GM18868 (cell line): ENCODE measurements around the gene ZGLP1.
A peak's percentile ranks its signal among the peaks of the same experiment; 100 is the strongest.

Experiments
- ATAC-seq: cut with Tn5 transposase; IDR thresholded peaks from one replicate; pipeline ENCODE4 v1.9.1; 2021; ENCODE audit warnings: mild to moderate bottlenecking, moderate library complexity; ENCODE audit not compliant: unreplicated experiment

ZGLP1 gene

DNA sequence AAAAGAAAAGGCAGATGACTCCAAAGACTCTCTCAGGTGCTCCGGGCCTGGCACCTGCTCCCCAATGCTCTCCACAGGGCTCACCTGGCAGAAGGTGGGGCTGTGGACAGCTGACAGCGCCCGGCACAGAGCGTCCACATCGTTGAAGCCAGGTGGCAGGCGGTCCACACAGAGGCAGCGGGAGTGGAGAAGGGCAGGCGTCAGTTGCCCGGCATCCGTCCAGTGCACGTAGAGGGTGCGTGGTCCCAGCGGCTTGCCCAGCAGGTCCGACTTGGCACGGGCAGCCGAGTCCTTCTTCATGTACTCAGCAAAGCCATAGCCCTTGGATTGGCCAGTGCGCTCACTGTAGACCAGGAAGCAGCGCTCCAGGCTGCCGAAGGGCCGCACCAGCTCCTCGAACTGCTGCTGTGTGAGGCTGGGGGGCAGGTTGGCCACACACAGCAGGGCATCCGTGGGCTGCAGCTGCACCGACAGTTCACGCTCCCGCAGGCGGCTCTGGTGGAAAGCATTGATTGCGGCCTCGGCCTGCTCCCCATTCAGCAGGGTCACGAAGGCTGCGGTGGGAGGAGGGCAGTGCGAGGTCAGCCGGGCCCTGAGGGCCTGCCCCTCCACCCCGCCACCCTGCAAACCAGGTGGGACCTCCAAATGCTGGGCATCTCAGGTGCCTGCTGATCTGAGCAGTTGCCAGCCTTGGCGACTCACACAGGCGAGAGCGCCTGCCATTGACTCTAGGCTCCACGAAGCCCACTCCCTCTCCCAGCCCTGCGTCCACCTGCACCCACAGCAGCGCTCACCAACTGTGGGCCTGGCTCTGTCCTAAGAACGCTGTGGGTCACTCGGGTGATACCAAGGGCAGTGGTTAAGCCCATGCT, 19.2 kb upstream of the ZGLP1 start:
- ATAC-seq = no peak

DNA sequence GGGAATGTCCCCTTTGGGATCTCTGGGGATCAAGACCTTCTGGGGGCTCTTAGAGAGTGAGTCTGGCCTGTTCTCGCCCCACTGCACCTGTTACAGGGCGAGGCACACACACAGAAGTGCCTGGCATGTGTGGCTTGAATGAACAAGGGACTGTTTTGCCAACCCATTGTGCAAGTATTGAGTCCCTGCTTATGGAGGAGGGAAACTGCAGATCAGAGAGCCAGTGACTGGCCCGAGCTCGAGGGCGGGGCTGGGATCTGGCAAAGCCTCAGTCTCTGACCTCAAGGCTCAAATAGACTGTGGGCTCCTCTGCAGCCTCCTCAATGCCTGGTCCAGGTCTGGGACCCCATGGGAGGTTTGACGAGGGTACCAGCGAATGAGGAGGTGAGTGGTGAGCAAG, 18.2 kb upstream of the ZGLP1 start:
- no peak for ATAC-seq

DNA sequence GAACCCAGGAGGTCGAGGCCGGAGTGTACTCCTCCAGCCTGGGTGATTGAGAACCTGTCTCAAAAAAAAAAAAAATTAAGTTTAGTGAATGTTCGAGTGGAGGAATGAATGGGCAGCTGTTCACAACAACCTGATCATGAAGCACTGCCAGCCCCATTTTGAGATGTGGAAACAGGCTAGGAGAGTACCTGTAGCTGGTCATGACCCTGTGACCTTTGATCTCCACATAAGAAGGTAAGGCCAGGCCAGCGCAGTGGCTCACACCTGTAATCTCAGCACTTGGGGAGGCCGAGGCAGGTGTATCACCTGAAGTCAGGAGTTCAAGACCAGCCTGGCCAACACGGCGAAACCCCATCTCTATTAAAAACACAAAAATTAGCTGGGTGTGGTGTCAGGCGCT, 16.1 kb upstream of the ZGLP1 start:
- no peak for ATAC-seq

DNA sequence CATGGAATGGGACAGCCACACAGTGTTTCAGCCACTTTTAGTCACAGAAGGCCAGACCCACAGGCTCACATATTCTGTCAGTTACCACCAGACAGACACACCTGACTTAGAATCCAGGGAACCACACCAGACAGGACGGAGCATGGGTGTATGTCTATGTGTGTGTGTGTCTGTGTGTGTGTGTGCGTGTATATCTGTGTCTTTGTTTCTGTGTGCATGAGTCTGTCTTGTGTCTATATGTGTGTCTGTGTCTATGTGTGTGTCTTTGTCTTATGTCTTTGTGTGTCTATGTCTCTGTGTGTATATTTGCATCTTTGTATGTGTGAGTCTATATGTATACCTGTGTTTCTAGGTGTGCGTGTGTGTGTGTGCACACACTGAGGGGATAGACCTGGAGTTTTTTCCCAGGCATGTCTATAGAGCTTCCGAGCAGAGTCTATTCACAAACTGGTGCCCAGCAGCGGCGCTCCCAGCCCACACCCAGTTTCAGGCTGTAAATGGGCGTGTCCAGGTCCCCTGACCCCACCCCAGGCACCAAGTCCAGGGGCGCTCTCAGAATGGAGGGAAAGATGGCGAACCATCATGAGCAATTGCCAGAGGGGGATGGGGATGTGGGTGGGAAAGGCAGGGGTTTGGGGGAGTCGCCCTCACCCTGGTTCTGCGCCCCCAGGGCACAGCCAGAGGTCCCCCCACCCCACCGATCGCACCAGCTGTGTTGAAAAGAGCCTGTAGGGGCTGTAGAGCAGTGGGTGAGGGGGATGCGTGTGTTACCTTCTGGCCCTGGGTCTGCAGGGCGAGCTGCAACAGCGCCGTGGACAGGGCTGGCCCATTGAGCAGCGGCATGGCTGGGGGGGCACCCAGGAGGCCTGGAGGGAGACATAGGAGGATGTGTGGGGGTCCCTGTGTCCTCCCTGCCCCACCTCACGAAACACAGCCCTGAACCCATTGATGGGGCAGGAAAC, 12.5 kb upstream of the ZGLP1 start:
- no peak for ATAC-seq

DNA sequence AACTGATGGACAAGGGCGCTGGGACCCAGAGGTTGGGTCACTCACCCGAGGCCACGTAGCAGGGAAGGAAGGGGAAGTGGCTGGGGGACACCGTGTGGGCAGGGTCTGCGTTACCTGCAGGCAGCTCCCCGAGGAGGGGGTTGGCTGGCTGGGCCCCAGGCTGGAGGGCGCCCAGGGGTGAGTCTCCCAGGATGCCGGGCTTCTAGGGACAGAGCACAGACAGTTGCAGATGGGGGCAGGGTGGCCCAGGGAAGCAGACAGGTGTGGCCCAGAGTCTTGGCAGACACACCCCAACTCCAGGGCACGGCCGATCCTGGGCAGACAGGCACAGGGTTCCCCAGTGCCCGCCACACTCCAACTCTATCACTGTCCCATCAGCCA, 11.8 kb upstream of the ZGLP1 start:
- no peak for ATAC-seq

DNA sequence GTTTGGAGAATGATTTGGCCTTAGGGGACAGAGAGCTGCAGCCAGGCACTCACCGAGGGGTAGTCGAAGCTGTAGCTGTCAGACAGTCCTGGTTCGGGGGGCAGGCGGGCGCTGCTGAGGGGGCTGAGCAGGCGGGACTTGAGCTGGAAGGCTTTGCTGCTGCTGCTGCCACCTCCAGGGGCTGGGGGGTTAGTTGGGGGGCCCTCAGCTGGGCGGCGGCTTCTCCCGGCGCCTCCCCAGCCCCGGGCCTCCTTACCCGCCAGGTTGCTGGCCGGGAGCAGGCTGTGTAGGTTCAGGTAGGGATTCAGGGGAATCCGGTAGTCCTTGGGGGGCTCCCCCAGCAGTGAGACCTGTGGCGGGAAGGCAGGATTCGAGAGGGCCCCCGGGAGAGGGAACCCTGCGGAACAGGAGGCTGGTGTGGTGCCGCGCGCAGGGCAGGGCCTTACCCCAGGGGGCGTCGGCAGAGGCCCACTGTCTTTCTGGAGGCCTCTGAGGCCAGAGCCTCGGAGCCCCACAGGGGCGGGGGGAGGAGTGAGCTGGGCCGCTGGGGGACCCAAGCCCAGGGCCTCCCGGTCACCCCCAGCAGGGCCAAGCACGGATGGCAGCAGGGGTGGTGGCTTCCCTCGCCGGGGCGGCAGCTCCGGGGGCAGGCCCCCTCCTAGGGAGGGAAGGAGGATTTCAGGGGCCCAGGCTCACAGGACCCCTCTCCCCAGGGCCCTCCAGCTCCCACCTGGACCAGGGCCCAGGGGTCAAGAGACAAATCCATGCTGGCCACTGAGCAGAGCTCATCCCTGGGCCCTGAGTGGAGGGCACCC, 11.2 kb upstream of the ZGLP1 start:
- no peak for ATAC-seq

DNA sequence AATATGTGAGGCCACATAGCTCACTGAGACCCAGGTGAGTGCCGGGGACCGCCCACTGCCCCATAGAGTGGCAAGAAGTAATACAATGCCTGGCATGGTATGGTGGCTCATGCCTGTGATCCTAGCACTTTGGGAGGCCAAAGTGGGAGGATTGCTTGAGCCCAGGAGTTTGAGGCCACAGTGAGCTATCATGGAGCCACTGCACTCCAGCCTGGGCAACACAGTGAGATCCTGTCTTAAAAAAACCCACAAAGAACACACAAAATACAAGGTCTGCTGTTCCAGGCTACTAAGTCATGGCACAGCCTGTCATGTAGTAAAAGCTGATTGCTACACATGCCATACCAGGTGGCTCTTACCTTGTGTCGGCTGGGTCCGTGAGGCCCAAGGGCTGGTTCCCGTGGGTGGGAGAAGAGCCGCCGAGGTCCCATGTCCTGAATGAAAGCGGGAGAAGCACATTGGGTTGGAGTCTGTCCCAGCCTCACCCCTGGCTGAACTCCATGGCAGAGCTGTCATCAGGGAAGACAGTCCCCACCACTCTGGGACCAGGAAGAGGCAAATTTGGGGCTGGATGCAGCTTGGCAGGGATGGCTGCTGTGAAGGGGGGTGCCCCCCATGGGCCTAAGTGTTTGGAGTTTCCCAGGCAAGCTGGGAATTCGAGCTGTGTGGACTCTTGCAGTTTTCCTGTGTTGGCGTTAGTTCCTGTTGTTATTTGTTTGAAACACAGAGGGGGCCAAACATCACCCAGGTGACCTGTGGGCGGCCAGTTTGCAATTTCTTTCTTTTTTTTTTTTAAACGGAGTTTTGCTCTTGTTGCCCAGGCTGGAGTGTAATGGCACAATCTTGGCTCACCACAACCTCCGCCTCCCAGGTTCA, 9.4 kb upstream of the ZGLP1 start:
- ATAC-seq = no peak

DNA sequence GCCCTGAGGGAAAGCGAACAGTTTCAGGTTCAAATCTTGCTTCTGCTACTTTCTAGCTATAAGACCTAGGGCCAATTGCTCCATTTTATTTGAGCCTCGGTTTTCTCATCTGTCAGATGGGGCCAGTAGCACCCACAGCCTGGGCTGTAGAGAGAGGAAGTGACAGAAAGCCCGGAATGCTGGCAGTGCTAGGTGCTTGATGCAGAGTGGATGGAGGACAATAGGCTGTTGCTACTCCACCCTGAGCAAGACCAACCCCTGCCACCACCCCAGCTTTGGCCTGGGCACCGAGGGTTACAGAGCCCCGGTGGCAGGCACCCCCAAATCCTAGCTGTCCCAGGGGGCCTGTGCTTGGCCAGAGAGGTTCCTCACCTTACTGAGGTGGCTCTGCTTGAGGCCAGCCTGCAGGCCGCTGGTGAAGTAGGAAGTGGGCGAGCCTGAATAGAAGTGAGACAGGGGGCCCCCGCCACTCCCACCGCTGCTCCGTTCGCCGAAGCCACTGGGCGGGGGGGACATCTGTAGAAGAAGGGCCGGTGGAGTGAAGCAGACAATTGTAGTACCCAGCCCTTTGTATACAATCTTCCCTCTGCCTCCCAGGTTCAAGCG, 8.3 kb upstream of the ZGLP1 start:
- no peak for ATAC-seq

DNA sequence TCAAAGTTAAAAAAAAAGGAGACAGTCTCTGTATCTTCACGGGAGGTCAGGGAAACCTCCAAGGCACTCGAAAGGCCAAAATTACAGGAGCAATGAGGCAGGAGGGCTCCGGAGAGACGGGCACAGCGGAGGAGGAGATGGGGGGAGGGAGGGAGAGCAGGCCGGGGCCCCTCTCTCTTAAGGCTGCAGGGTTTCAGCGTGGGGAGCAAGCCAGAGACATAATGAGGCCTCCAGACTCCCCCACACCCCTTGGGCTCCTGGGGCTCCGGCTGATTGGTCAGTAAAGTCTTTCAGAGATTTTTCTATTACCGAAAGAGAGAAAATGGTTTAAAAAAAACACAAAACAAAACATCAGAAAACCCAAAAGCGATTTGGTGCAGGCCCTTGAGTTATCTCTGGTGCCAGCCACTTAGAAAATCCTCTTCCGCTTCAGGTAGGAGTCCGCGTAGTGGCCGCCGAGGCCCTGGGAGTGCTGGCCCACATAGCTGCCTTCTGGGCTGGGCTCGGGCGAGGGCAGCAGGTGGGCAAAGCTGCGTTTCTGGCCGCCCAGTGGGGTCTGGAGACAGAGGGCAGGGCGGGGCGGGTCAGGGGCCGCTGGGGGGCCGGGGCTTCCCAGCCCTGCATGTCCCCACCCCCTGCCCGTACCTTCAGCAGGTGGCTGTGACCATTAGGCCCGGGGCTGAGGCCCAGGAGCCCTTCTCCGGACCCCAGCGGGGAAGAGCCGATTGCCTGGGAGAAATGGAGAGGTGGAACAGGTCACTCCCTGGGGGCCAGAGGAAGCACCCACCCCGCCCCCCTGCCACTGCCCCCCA, 7.6 kb upstream of the ZGLP1 start:
- ATAC-seq = no peak

DNA sequence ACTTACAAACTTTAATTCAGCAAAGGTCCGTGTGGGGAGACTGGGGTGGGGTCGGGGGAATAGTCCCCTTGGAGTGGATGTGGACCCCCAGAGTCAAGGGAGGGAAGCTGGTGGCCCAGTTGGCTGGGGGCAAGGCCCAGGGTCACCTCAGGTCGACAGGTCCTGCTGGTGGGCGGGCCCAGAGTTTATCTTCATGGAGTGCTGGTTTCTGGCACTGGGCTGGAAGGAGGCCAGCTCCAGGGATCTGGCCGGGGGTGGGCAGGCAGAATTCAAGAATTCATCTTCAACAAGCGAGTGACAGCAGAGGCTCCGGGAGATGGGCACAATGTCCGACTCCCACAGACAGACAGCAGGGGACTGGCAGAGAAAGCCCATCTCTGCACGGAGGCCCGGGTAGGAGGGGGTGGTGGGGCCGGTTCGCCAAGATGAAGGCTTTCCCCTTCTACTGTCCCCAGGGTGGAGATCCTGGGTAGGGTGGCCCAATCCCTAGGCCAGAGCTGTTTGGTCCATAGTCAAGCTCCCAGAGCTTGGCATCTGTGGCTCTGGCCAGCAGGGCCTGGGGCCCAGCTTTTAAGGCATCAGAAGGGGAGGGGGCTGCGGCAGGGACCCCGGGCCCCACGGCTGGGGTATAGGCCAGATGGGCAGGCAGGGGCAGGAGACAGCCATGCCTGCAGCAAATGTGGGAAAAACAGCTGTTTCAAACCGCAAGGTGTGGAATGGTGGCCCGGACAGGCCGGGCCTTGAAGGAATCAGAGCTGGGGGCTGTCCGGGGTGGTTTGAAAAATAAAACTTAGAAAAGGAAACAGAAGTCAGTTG, 6.8 kb upstream of the ZGLP1 start:
- ATAC-seq = no peak

DNA sequence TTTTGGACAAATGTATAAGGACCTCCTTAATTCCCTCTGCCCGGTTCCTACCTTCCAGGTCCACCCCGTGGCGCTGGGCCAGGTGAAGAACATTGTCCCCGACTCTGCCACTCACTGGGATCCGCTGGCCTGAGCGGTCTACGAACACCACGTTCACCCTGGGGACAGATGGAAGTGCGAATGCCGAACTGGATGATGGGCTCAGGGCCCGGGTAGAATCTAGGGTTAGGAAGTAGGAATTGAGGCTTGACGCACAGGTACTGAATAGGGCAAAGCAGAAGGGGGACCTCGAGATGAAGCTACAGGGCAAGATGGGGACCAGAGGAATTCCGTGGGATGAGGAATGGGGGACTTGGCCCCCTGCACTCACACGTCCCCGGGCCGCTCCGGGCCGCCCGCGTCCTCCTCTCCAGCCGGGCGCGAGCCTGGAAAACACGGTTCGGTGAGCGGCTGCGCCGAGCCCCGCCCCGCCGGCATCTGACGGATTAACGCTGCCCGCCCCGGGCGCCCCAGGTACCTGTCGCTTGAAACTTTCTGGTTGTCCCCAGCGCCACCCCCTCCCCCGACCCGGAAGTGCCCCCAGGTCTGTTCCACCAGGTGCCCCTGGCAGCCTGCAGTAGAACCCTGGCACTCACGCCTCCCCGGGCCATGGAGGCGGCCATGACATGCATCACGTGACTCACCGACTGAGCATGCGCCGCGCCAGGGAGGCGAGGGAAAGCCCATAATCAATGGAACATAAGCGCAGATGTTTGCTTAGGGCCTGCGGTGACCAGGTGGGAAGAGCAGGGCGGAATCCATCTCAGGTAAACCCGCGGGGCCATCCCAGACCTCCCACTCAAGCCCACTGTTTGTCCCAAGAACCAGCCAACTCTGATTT, 6.0 kb upstream of the ZGLP1 start, which contains the start of gene FDX2:
FDX2 (minus strand) TSS at position 681 of the 880 bp plus-strand sequence; CDS start at position 662, 19 bp downstream.
- peak; percentile 67 for ATAC-seq

DNA sequence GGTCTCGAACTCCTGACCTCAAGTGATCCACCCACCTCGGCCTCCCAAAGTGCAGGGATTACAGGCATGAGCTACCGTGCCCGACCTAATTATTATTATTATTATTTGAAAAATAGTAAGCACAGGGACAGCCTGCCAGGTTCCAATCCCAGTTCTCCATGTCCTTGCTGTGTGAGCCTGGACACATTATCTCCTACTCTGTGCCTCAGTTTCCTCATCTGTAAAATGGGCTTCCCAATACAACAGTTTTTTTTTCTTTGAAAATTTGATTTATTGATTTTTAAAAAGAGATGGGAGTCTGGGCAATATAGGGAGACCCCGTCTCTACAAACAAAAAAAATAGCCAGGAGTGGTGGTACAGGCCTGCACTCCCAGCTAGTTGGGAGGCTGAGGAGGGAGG, 3.3 kb downstream of the ZGLP1 start:
- ATAC-seq = no peak

DNA sequence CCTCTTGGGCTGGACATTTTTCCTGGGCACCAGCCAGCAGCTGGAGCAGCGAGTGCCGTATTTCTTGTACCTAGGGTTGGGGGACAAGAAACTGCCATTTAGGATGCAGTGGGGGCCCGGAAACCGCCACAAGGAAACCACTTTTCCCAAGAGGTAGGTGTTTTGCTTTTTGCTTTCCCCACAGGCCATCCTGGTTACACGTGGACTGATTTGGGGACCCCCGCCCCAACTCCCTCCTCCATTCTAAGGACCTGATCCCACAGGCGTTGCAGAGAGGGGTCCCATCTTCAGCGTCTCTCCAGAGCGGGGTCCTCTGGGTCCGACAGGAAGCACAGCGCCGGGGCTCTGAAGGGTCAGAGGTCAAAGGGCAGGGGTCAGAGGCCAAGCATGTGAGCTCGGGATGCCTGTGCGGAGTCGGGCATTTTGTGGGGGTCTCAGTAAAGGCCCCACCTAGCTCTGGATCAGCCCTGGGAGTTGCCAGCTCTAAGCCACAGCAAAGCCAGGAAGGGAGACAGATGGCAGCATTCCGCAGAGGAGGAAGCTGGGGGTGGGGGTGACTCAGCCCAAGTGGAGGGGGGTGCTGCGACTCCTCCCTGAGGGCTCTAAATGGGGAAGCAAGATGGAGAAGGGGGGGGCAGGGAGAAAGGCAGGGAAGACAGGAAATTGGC, 4.3 kb downstream of the ZGLP1 start:
- ATAC-seq = no peak

DNA sequence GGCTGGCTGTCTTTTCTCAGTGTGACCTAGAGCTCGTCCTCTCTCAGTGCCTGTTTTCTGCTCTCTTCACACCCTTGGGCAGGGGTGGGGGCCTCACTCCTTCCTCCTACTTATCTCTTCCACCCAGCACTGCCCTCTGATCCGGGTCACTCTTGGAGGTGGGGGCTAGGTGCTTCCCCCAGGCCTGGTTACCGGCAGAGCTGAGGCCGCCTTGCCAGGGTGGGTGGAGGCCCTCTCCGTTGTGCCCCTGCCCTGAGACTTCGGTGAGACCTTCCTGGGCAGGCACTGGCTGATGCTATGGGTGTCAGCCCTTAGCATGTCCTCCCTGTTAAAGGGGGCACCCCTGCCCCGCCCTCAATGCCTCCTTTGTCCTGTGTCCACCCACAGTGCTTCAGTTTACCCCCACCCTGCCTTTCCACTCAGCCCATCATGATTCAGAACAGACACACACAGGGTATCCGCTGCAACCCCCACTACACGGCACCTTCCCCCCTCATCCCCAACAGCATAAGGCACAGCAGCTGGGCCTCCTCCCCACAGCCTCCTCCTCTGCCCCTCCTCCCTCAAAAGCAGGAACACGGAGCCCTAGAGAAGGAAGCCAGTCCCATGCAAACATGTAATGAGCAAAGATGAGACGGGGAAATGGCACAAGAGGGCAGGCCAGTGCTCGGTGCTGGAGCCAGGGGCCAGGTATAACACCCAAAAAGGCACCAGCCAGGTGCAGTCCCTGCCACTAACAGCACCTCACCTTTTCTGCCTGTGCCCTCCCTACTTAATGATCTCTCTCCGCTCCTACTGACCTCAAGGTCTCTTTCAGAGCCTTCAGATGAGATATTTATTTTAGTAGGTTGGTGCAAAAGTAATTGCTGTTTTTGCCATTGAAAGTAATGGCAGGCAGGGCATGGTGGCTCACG, 9.8 kb downstream of the ZGLP1 start:
- ATAC-seq = no peak

DNA sequence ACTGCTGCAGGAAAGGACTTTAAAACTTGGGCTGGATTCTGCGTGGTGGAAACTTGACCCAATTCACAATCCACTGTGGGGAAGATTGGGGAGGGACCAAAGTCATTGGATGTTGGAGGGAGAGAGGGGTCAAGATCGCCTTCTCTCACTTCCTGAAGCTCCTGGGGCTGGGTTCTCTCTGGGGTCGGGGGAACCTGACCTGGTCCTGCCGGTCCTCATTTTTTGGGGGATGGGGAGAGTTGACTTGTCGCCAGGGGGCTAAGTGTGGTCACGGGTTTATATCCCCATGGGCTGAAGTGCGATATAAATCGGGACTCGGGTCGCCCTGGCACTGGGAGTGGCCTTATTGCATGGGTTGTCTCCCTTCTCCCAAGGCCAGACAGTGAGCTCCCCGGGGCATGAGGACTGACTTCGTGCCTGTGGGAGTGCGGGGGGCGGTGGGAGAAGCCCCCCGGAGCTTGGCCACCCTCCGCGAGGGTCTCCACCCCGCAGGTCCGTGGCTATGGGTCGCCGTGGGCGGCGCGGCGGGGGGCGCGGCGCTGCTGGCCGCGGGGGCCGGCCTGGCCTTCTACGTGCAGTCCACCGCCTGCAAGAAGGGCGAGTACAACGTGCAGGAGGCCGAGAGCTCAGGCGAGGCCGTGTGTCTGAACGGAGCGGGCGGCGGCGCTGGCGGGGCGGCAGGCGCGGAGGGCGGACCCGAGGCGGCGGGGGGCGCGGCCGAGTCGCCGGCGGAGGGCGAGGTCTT, 13.6 kb downstream of the ZGLP1 start:
- ATAC-seq = no peak
